K562 (cell line): ENCODE data around the gene PRPSAP1. TPM values are rescaled to one million over a fixed set of nuclear protein-coding genes. Genes with fewer than 3 reads are reported as not detected.
A peak's percentile ranks its signal among the peaks of the same experiment; 100 is the strongest.

Experiments
- AFF4 ChIP-seq: sonication (generic); formaldehyde crosslinking; IDR thresholded peaks from 2 replicates; pipeline ENCODE4 v1.8.0; 2023; ENCODE audit warnings: mild to moderate bottlenecking, missing genetic modification reagents
- CAMTA2 ChIP-seq: fragments of 250-450 bp; sonication (Bioruptor Pico); conservative IDR thresholded peaks from 2 replicates; pipeline ENCODE4 v1.5.1; 2022
- CHD1 ChIP-seq: fragments of 200-600 bp; sonication (generic); IDR thresholded peaks from one replicate; pipeline ENCODE4 v1.6.1; 2012; ENCODE audit warnings: mild to moderate bottlenecking, moderate library complexity, low read length, inconsistent platforms
- CHD2 ChIP-seq: IDR thresholded peaks from 2 replicates; pipeline ENCODE4 v1.6.1; 2011; ENCODE audit warnings: low read depth, low read length
- ELF4 ChIP-seq: fragments of 450-650 bp; formaldehyde crosslinking; IDR thresholded peaks from 2 replicates; pipeline ENCODE4 v1.4.0; 2022; ENCODE audit warnings: missing genetic modification characterization
- ETV5 ChIP-seq: sonication (generic); formaldehyde crosslinking; IDR thresholded peaks from 2 replicates; pipeline ENCODE4 v1.4.0; 2020; ENCODE audit warnings: low read depth, mild to moderate bottlenecking, missing genetic modification reagents
- HNRNPLL ChIP-seq: fragments of 200-400 bp; formaldehyde crosslinking; IDR thresholded peaks from 2 replicates; pipeline ENCODE4 v1.6.1; 2017; ENCODE audit warnings: low read length, low read depth, mild to moderate bottlenecking; ENCODE audit not compliant: poor library complexity, severe bottlenecking
- POLR2AphosphoS2 ChIP-seq: IDR thresholded peaks from 2 replicates; pipeline ENCODE4 v1.6.1; 2012; ENCODE audit warnings: low read length, improper control_type of control experiment
- POLR2B ChIP-seq: fragments of 450-650 bp; IDR thresholded peaks from 2 replicates; pipeline ENCODE4 v1.6.1; 2018; ENCODE audit warnings: low read depth; ENCODE audit not compliant: partially characterized antibody
- RFX7 ChIP-seq: fragments of 250-450 bp; sonication (Bioruptor Pico); IDR thresholded peaks from 2 replicates; pipeline ENCODE4 v1.5.1; 2021; ENCODE audit warnings: mild to moderate bottlenecking
- SIN3A ChIP-seq, 2 experiments: fragments of 150-350 bp in 1 of 2; IDR thresholded peaks; 2 replicates each; pipeline ENCODE4 v1.6.1; 2011 to 2016; ENCODE audit warnings: borderline replicate concordance in 2 of 2, low read depth in 2 of 2, low read length in 2 of 2, mild to moderate bottlenecking in 2 of 2, moderate library complexity in 2 of 2; ENCODE audit not compliant: control insufficient read depth in 1 of 2
- SIRT6 ChIP-seq: IDR thresholded peaks from one replicate; pipeline ENCODE4 v1.6.1; 2012; ENCODE audit warnings: low read depth, mild to moderate bottlenecking, control low read depth, inconsistent platforms, low read length, moderate library complexity
- ZFP30 ChIP-seq: fragments of 250-450 bp; sonication (Bioruptor Pico); IDR thresholded peaks from 2 replicates; pipeline ENCODE4 v1.8.0; 2022; ENCODE audit warnings: moderate library complexity, mild to moderate bottlenecking, inconsistent platforms, borderline replicate concordance
- ZNF12 ChIP-seq: sonication (generic); formaldehyde crosslinking; IDR thresholded peaks from 2 replicates; pipeline ENCODE4 v1.4.0; 2020; ENCODE audit warnings: mild to moderate bottlenecking, missing genetic modification reagents
- ZNF511 ChIP-seq: sonication (generic); formaldehyde crosslinking; IDR thresholded peaks from 2 replicates; pipeline ENCODE4 v1.8.0; 2022; ENCODE audit warnings: mild to moderate bottlenecking, missing genetic modification reagents
- ZNF699 ChIP-seq: fragments of 250-450 bp; sonication (Bioruptor Pico); IDR thresholded peaks from 2 replicates; pipeline ENCODE4 v1.8.0; 2021; ENCODE audit warnings: mild to moderate bottlenecking, moderate library complexity; ENCODE audit not compliant: insufficient replicate concordance
- ZNF764 ChIP-seq: fragments of 250-450 bp; sonication (Bioruptor Pico); IDR thresholded peaks from 2 replicates; pipeline ENCODE4 v1.4.0; 2020; ENCODE audit warnings: low read depth, mild to moderate bottlenecking, moderate library complexity
- ZSCAN29 ChIP-seq: fragments of 450-650 bp; IDR thresholded peaks from 2 replicates; pipeline ENCODE4 v1.6.1; 2017
- polyA plus RNA-seq, 8 experiments: library from polyadenylated mRNA; depleted of rRNA in 4 of 8; stranded (reverse) in 5 of 8; unstranded in 3 of 8; fragments of >200 nt; fragmentation: Nextera tagmentation in 2 of 8; fragmentation: Illumina TruSeq in 1 of 8; extraction: Ambion mirVana in 2 of 8; extraction: Trizol in 1 of 8; gene quantifications; 2 replicates each; pipeline versions ENCODE4 v1.2.1 to v1.2.3, GENCODE V29; 2011 to 2014; ENCODE audit warnings: inconsistent platforms in 1 of 8, missing spikeins in 1 of 8
- total RNA-seq, 7 experiments: library from RNA; depleted of rRNA in 6 of 7; stranded (reverse); fragments of >200 nt in 6 of 7; fragmentation: Illumina TruSeq in 2 of 7; extraction: Trizol in 2 of 7; gene quantifications; 2 replicates each; pipeline versions ENCODE4 v1.2.1 to v1.2.3, GENCODE V29; 2011 to 2021; ENCODE audit warnings: low replicate concordance in 1 of 7

PRPSAP1 gene
- total and polyA plus RNA-seq, 9 of the 15 experiments (the other 6 are each of a cell fraction or from before 2014, with no cell fraction given), result 21.9 to 77.1 (median 40.8) TPM

GRCh38 chr17:76271669-76272540, 81.8 kb downstream of the PRPSAP1 start (continued):
- TF ChIP-seq AFF4 (CRISPR knock-in tag) (no peak; the same call in 1 of the 2 replicates), CAMTA2 (no peak), ETV5 (CRISPR knock-in tag) (no peak), ZNF764 (no peak), ZNF511 (CRISPR knock-in tag) (no peak), SIRT6 (no peak), ZSCAN29 (no peak), ZNF12 (CRISPR knock-in tag) (no peak), SIN3A (IDR thresholded peaks at IDR 0.05; ENCODE audit: borderline replicate concordance in 2 of 2, control insufficient read depth in 1 of 2, low read depth in 2 of 2, low read length in 2 of 2) (no peak), CHD1 (no peak), POLR2AphosphoS2 (peak; percentile 90), RFX7 (CRISPR knock-in tag) (no peak), HNRNPLL (peak; percentile 16), ZFP30 (CRISPR knock-in tag) (no peak), ZNF699 (CRISPR knock-in tag) (no peak), ELF4 (CRISPR knock-in tag) (no peak), POLR2B (peak; percentile 84), CHD2 (no peak)
- TF ChIP-seq, all 486 proteins: peak for 32
